Hepatic stellate cell (primary cell): ENCODE measurements around the gene HPGDS.
"Not testable (repeated sequence)": the region's sequence is repeated elsewhere in the genome, so short reads cannot be mapped to it uniquely, and the experiment has no call there.

Experiments used
- DNase-seq: peaks from one replicate; pipeline ENCODE4 v3.0.0; 2011; ENCODE audit warnings: low spot score

Gene HPGDS

GRCh38 chr4:94356444-94356843, 13.8 kb upstream of the HPGDS start:
- DNase-seq = no peak

GRCh38 chr4:94354474-94354896, 11.8 kb upstream of the HPGDS start:
- DNase-seq = no peak

- DNase-seq = no peak
These were observed 10.4 kb upstream of the HPGDS start for GRCh38 chr4:94352996-94353395.

GRCh38 chr4:94352163-94352562, 9.5 kb upstream of the HPGDS start:
- no peak for DNase-seq

GRCh38 chr4:94351319-94351718, 8.7 kb upstream of the HPGDS start:
- no peak for DNase-seq

GRCh38 chr4:94350095-94350494, 7.5 kb upstream of the HPGDS start:
- DNase-seq = no peak

- no peak for DNase-seq
These were observed 6.6 kb upstream of the HPGDS start for GRCh38 chr4:94349193-94349592.

- no peak for DNase-seq
These were observed 6.0 kb upstream of the HPGDS start for GRCh38 chr4:94348666-94349065.

GRCh38 chr4:94346541-94346940, 3.9 kb upstream of the HPGDS start:
- DNase-seq = no peak

- DNase-seq = no peak
These were observed 3.3 kb upstream of the HPGDS start for GRCh38 chr4:94345969-94346368.

- no peak for DNase-seq
These were observed 2.6 kb upstream of the HPGDS start for GRCh38 chr4:94345266-94345665.

- DNase-seq = no peak
These were observed 1.8 kb upstream of the HPGDS start for GRCh38 chr4:94344457-94344856.

GRCh38 chr4:94341481-94342370, 910 bp downstream of the HPGDS start:
- DNase-seq = no peak

GRCh38 chr4:94339779-94340178, 2.9 kb downstream of the HPGDS start:
- DNase-seq = no peak

- no peak for DNase-seq
These were observed 3.8 kb downstream of the HPGDS start for GRCh38 chr4:94338681-94339351.

- not testable (repeated sequence) for DNase-seq
These were observed 5.8 kb downstream of the HPGDS start for GRCh38 chr4:94336791-94337190.

- no peak for DNase-seq
These were observed 6.3 kb downstream of the HPGDS start for GRCh38 chr4:94336303-94336702.

- no peak for DNase-seq
These were observed 7.7 kb downstream of the HPGDS start for GRCh38 chr4:94334962-94335361.

GRCh38 chr4:94334476-94334875, 8.2 kb downstream of the HPGDS start:
- DNase-seq = no peak

- DNase-seq = no peak
These were observed 8.8 kb downstream of the HPGDS start for GRCh38 chr4:94333866-94334265.

- DNase-seq = peak; percentile 15
These were observed 9.5 kb downstream of the HPGDS start for GRCh38 chr4:94332983-94333590.

GRCh38 chr4:94329933-94330332, 12.7 kb downstream of the HPGDS start:
- DNase-seq = no peak

GRCh38 chr4:94325835-94326234, 16.8 kb downstream of the HPGDS start:
- DNase-seq = no peak
